GM12865 (cell line): ENCODE data around the gene BICDL1.

Experiments
- DNase-seq: peaks from one replicate; pipeline ENCODE4 v3.0.0; 2010; ENCODE audit warnings: low read depth
- H3K4me3 ChIP-seq: 2 replicates; pipeline ENCODE4 v1.5.1; 2011; ENCODE audit warnings: mild to moderate bottlenecking, low read depth, low read length, control low read depth
- TF ChIP-seq, protein P1 (sequence below): IDR thresholded peaks from 2 replicates; pipeline ENCODE4 v1.5.1; 2011; ENCODE audit warnings: low read length, control low read depth, low read depth, inconsistent platforms; ENCODE audit not compliant: insufficient read depth; ENCODE audit errors: missing control alignments

BICDL1 gene

DNA sequence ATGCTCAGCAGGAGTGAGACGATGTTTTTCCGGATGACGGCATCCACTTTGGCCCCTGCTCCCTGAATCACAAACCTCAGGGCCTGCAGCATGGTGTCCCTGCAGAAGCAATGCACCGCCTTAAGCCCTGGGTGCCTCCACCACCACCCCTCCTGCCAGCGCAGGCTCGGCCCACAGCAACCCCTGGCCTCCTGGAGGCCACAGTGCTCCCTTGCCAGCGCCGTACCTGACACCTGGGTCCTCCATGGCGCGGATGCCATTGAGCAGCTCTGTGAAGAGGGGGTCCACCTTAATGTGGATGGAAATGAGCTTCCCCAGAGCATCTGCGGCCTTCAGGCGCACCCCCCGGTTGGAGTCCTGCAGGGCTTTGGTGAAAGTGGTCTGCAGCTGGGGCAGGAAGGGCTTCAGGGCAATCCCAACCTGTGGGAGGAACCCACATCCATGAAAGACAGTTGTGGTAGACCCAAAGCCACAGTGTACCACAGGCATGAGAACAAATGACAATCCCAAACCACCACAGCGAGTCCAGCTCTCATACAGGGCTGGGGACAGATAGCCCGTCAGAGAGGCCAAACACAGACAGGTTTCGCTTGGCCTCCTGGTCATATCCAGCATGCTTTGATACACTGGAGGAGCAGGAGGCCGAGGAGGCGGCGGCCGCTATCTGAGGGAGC, 145.4 kb downstream of the BICDL1 start:
- DNase-seq: no peak
- H3K4me3 ChIP-seq: no peak overlapping the region
- TF ChIP-seq, protein P1, sequence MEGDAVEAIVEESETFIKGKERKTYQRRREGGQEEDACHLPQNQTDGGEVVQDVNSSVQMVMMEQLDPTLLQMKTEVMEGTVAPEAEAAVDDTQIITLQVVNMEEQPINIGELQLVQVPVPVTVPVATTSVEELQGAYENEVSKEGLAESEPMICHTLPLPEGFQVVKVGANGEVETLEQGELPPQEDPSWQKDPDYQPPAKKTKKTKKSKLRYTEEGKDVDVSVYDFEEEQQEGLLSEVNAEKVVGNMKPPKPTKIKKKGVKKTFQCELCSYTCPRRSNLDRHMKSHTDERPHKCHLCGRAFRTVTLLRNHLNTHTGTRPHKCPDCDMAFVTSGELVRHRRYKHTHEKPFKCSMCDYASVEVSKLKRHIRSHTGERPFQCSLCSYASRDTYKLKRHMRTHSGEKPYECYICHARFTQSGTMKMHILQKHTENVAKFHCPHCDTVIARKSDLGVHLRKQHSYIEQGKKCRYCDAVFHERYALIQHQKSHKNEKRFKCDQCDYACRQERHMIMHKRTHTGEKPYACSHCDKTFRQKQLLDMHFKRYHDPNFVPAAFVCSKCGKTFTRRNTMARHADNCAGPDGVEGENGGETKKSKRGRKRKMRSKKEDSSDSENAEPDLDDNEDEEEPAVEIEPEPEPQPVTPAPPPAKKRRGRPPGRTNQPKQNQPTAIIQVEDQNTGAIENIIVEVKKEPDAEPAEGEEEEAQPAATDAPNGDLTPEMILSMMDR: no peak

DNA sequence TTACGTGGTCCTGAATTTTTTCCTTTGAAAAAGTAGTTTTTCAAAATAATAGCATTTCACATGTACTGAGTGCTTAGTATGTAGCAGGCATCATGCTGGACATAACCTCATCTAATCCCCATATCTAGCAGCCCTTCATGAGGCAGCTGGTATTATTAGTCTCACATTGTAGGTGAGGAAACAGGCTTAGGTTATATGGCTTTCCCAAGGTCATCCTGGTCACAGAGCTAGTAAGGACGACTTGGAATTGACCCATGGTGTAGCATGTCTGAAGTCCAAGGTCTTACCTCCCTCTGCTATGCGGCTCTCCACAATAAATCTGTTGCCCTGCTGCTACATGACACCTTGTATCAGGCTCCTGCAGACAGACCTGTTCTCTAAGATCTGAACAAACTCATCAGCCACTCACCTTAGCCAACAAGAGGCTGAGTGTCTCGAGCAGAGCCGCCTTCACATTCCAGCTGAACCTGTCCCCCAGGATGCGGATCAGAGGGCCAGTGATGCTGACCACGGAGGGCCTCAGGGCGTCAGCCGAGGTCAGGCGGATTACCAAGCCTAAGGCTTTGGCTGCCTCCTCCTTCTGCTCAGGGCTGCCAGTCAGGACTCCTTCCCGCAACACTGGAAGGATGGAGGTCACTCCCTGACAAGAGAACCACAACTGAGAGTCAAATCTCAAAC, 147.2 kb downstream of the BICDL1 start:
- H3K4me3 ChIP-seq: no peak overlapping the region
- TF ChIP-seq, protein P1: no peak
- DNase-seq: no peak

DNA sequence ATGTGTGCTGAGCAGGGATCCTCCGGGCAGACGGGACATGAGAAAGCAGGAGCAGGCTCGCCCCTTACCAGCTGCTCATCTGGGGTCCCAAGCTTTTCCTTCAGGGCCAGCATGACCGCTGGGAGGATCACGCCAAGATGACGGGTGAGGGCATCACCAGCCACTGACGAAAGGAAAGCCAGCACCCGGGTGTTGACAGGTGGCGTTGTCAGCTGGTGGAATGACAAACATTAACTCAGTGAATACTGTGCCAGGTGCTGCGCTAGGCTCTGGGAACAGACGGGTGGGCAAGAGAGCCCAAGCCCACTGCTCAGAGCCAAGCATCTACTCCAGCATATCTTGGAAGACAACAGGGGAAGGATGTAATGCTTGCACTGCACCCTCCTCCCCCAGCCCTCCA, 148.8 kb downstream of the BICDL1 start:
- DNase-seq: no peak
- H3K4me3 ChIP-seq: no peak overlapping the region
- TF ChIP-seq, protein P1: no peak

DNA sequence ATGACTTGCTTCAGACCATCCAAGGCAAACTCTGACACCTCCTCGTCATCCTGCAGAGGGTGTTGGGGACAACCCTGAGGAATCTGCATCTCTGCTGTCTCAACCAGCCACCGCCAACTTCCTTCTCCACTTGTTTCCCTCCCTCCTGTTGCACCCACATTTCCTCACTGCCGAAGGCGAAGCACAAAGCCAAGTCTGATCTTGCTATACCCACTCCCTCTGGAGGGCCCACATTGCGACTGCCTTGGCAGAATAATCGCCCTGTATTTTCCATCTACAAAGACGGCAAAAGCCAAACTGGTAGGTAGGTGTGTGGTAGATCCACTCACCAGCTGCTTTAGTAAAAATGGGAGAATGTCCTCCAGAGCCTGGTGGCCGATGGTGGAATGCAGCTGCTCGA, 149.3 kb downstream of the BICDL1 start:
- TF ChIP-seq, protein P1: no peak
- DNase-seq: no peak
- no peak overlapping the region for H3K4me3 ChIP-seq

DNA sequence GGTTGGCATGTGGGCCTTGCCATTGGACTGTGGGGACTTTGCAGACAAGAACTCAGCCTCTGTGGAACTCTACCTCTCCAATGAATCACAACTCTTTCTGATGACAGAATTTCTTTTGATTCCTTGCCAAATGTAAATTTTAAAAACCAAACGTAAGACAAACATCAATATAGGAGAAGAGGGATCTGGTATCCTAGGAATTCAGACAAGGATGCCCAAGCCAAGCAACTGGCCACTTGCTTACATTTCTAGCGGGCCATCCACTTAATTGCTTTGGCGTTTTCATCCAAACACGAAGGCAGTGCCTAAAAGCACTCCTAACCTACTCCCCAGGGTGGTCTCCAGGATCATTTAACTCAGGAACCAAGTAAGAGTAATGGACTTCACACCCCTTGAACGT, 150.9 kb downstream of the BICDL1 start:
- TF ChIP-seq, protein P1: no peak
- DNase-seq: no peak
- no peak overlapping the region for H3K4me3 ChIP-seq

DNA sequence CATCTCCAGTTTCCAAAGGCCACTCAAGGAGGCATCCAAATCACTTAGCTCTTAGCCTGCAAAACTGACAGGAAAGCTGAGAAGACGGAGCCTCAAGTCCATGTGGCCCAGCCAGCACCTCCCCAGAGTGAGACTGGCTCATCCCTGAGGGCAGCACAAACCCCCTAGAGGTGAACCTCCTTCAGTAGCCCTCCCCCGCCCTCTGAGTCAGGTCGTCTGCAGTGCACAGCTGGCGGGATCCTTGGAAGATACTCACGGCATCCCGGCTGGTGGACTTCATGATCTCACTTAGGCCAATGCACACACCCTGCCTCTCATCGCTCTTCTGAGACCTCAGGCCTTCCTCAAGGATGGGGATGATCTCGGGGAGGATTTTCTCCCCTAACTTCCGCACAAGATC, 151.6 kb downstream of the BICDL1 start:
- DNase-seq: no peak
- H3K4me3 ChIP-seq: no peak overlapping the region
- TF ChIP-seq, protein P1: no peak

DNA sequence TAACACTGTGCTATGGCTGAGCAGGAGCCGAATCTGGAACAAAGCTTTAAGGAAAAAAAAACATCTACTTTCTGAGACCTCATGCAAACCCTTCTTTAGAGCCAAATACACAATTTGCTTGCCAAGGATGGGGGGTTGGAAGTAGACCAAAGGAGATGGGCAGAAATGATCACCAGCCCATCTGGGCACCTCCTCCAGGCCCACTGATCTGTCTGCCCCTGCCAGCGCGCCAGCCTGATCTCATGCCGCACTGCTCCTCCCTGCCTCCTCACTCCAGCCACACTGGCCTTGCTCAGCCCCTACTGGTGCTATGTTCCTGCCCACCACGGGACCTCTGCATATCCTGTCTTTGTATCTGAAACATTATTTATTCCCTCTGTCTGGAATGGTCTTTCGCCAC, 152.3 kb downstream of the BICDL1 start:
- TF ChIP-seq, protein P1: no peak
- no peak overlapping the region for H3K4me3 ChIP-seq
- no peak for DNase-seq
